ENCODE data around the gene KCNMB1. TPM values are rescaled to one million over a fixed set of nuclear protein-coding genes. Genes with fewer than 3 reads are reported as not detected.
"Not testable (repeated sequence)": the region's sequence is repeated elsewhere in the genome, so short reads cannot be mapped to it uniquely, and the experiment has no call there.

The KCNMB1 gene
- polyA plus RNA-seq, 3 donors: 0.95 to 1.7 (median 1.5) TPM

DNA sequence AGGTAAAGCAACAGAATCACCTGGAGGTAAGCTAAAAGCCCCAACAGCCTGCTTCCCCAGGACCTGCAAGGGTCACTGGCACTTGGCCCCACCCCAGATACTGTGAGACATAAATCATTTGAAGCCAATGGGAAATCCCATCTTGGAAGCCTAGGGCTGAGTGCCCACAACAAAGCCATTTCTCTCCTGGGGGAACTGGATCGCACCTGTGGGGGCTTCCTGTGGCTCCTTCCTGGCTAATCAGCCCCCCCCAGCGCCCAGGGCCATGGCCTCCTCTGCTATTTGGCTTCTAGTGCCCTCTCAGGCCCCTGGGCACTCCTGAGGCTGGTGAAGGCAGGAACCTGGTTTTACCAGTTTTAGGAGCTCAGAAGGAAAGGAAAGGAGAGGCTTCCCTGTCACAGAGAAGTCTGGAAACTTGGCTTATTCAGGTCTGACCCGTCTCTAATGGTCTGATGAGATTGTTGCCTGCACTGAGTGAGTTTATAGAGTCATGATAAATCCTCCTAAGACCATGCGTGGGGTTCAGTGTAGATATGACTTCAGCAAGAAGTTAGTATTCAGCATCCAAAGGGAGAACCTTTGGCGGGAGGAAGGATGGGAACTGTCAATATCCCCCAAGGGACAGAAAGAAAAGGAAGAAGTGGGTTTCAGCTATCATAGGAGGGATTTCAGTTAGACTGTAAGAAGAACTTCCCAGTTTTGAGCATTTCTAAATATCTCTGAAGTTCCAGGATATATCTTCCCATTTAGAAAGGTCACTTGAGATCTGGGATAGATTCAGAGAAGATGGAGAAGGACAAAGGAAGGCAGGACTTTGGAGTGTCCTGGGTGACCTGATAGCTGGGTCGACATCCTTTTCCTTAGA lies 1.2 kb downstream of the KCNMB1 start:
- no peak for DNase-seq (ENCODE audit: extremely low read depth in 1 of 11, low read depth in 9 of 11, low spot score in 4 of 11)

DNA sequence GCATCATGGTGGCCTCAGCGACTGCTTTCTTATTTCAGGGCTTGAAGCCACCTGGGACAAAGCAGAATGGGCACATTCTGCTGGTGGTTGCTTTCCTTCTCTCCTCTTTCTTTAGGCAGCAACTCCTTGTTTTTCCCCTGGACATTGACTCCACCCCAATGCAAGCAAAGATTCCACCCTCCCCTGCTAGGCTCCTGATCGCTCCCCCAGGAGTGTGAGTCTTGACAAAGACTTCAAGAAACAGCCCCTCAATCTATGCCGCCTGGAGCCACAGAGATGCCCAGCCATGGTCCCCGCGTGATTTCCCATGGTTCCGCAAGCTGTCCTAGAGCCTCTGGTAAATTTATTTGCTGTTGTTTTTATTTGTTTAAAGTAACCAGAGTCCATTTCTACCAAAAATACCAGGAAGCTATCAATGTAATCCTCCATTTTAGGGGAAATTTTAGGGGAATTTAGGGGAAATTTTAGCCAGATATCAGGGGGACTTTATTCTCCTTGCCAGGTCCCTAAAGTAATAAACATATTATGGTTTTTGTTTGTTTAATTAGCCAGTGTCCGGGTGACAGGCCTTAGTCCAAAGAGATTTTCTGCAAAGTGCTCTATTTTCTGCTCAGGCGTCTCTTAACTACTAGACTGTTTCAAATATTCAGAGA lies 2.3 kb downstream of the KCNMB1 start:
- no peak for DNase-seq (ENCODE audit: extremely low read depth in 1 of 11, low read depth in 9 of 11, low spot score in 4 of 11)

- DNase-seq (ENCODE audit: extremely low read depth in 1 of 11, low read depth in 9 of 11, low spot score in 4 of 11): no peak
These were observed 5.9 kb downstream of the KCNMB1 start for GRCh38 chr5:170383227-170383626.

DNA sequence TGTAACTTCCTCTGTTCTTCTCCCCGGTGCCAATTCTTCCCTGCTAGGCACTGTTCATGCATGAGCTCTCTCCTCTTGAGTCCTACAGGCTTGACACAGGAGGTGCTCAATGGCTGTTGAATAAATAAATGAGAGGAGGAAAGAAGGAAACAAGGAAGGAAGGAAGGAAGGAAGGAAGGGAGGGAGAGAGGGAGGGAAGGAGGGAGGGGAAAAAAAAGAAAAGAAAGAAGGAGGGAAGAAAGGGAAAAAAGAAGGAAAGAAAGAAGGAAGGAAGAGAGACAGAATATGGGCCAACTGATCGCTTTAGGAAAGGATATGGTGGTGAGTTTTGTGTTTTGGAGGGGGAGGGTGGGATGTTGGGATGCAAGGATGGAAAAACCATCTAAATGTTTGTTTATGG lies 6.4 kb downstream of the KCNMB1 start:
- no peak for DNase-seq (ENCODE audit: extremely low read depth in 1 of 11, low read depth in 9 of 11, low spot score in 4 of 11)

GRCh38 chr5:170380361-170380951 lies 8.7 kb downstream of the KCNMB1 start:
- no peak for DNase-seq (ENCODE audit: extremely low read depth in 1 of 11, low read depth in 9 of 11, low spot score in 4 of 11)

DNA sequence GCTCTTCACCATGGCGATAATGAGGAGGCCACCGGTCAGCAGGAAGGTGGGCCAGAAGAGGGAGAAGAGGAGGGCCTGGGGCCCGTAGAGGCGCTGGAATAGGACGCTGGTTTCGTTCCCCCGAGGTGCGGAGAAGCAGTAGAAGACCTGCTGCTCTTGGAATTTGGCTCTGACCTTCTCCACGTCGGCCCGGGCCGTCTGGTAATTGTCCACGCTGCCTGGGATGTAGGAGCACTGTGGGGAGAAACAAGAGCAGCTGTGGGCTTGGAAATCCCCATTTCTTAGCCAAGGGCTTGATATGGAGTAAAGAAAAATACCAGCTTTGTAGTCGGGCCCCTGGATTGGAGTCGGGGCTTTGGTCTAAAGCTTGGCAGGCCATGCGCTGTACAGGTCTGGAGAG lies 10.4 kb downstream of the KCNMB1 start:
- DNase-seq (ENCODE audit: extremely low read depth in 1 of 11, low read depth in 9 of 11, low spot score in 4 of 11): no peak

- no peak for DNase-seq (ENCODE audit: extremely low read depth in 1 of 11, low read depth in 9 of 11, low spot score in 4 of 11)
These were observed 12.1 kb downstream of the KCNMB1 start for GRCh38 chr5:170377027-170377426.

GRCh38 chr5:170376526-170376925 lies 12.6 kb downstream of the KCNMB1 start:
- not testable (repeated sequence) for DNase-seq (ENCODE audit: extremely low read depth in 1 of 11, low read depth in 9 of 11, low spot score in 4 of 11)

DNA sequence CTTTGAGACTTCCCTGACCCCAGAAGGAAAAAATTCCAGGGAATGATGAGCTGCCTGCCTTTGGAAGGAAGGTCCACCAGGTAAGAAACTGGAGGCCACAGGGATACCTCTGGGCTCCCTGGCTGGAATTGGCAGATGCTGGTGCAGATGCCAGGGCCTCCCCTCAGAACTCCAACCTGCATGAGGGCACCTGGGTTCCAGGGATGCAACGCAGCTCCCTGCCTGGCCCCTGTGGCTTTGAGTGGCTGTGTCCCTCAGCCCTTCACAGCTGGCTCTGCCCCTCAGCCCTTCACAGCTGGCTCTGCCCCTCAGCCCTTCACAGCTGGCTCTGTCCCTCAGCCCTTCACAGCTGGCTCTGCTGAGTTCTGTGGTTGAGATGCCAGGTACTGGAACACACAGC lies 13.9 kb downstream of the KCNMB1 start:
- DNase-seq (ENCODE audit: extremely low read depth in 1 of 11, low read depth in 9 of 11, low spot score in 4 of 11): no peak

- no peak for DNase-seq (ENCODE audit: extremely low read depth in 1 of 11, low read depth in 9 of 11, low spot score in 4 of 11)
These were observed 16.2 kb downstream of the KCNMB1 start for GRCh38 chr5:170372971-170373370.

DNA sequence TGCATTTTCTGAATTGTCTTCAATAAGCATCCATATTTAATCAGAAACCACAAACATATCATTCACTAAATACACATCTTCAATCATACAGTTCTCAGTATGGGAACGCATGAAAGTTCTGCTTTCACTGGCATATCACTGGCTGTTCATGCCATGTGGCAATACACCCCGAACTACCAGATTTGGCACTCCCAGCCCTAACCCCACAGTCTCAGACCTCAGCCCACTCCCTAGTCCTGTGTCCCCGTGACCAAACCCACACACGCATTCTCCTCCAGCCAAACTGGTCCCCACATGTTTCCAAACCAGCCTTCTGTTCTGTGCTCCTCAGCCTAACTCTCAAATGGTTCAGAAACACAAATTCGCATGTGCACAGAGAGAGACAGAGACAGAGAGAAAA lies 20.6 kb downstream of the KCNMB1 start:
- no peak for DNase-seq (ENCODE audit: extremely low read depth in 1 of 11, low read depth in 9 of 11, low spot score in 4 of 11)

GRCh38 chr5:170366276-170366675 lies 22.9 kb downstream of the KCNMB1 start:
- DNase-seq (ENCODE audit: extremely low read depth in 1 of 11, low read depth in 9 of 11, low spot score in 4 of 11): no peak

GRCh38 chr5:170365831-170366230 lies 23.3 kb downstream of the KCNMB1 start:
- DNase-seq (ENCODE audit: extremely low read depth in 1 of 11, low read depth in 9 of 11, low spot score in 4 of 11): no peak

- DNase-seq (ENCODE audit: extremely low read depth in 1 of 11, low read depth in 9 of 11, low spot score in 4 of 11): no peak
These were observed 24.2 kb downstream of the KCNMB1 start for GRCh38 chr5:170365011-170365410.

- no peak for DNase-seq (ENCODE audit: extremely low read depth in 1 of 11, low read depth in 9 of 11, low spot score in 4 of 11)
These were observed 25.5 kb downstream of the KCNMB1 start for GRCh38 chr5:170363671-170364070.

GRCh38 chr5:170362656-170363055 lies 26.5 kb downstream of the KCNMB1 start:
- DNase-seq (ENCODE audit: extremely low read depth in 1 of 11, low read depth in 9 of 11, low spot score in 4 of 11): no peak

DNA sequence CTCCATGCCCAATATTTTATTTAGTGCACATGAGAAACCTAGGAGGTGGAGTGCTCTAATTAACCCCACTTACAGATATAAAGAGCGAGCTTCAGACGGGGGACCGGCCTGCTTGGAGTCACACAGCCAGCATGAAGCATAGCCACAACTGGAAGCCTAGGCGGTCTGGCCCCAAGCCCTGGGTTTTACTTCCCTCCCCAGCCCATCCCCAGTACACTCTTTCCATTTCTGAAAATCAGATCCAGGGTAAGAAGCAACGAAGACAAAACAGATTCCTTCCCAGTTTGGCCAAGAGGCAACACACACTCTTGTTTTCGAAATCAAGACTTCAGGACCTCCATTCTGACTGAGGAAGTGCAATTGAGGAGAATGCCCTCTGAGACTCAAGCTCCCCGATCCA lies 27.1 kb downstream of the KCNMB1 start:
- DNase-seq (ENCODE audit: extremely low read depth in 1 of 11, low read depth in 9 of 11, low spot score in 4 of 11): no peak

- DNase-seq (ENCODE audit: extremely low read depth in 1 of 11, low read depth in 9 of 11, low spot score in 4 of 11): no peak
These were observed 27.6 kb downstream of the KCNMB1 start for GRCh38 chr5:170361616-170362015.

DNA sequence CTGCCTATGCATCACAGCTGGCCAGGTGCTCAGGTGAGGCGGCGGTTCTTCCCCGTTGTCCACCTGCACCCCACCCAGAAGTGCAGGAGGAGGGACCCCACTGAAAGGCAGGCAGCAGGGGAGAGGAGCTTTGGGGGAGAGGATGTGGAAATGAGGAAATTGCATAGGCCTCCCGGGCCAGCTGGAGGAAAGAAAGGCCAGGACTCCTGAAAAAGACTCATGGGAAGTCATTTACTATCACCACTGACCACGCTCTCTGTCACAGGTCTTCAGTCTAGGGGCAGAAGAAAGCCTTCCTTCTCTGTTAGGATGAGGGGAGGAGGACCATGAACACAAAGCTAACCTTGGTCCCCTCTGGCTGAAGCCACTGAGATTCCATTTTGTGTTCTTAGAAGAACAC lies 28.1 kb downstream of the KCNMB1 start:
- DNase-seq (ENCODE audit: extremely low read depth in 1 of 11, low read depth in 9 of 11, low spot score in 4 of 11): no peak

- DNase-seq (ENCODE audit: extremely low read depth in 1 of 11, low read depth in 9 of 11, low spot score in 4 of 11): no peak
These were observed 28.5 kb downstream of the KCNMB1 start for GRCh38 chr5:170360709-170361108.
